ENCODE measurements around the gene PITPNM3.

Gene PITPNM3

DNA sequence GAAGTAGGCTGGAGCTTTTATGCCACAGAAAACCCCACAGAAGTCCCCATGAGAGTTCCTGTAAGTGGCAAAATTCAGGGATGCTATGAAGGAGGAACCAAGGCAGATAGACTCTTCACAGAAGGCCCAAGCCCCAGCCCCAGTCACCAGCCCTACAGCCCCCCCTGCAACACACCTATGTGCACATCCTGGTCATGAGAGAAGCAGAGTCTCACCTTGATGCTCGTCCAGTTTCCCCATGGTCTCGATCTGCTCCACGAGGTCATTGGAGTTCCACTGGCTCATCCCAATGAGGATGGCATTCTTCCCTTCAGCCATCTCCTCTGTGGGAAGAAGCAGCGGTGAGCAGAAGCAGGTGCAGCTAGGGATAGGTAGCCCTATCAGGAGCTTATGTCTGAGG, 31.2 kb downstream of the PITPNM3 start:
- no peak for DNase-seq

DNA sequence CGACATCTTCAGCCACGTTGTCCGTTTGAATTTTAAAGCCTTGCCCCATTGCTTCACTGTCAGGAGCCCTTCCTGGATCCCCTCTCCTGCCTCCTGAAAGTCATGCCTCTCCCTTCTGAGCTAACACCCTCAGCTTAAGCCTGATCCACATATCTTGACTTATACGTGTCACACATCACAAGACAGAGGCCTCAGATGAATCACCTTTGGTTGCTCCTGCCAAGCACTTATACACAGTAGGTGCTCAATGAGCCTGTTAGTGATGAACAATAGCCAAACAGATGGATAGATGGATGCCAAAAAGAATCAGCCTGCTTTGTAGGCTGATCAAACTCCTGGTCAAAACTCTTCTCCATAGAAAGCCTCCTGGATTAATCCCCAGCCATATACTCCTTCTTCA, 31.8 kb downstream of the PITPNM3 start:
- DNase-seq = no peak

DNA sequence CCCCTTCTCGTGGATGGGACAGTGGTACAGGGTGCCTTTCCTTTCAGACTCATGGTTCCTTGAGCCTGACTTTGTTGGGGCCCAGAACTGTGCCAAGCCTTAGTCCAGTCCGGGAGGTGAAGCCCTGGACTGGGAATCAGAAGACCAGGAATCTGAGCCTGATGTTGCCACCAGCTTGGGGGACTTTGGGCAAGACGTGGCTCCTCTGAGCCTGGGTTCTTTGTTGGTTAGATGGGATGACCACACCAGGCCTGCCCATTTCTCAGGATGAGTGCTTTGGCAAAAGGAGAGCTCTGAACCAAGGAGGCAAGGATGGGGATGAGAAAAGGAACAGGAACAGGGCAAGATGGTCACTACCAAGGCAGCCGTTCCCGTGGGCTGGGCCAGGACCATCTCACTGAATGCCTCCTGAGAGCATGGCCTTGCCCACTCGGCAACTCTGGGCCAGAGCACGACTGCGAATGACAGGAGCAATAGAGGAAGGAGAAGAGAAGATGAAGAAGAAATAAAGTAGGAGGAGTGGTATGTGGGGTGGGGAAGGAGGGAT, 32.5 kb downstream of the PITPNM3 start:
- no peak for DNase-seq

DNA sequence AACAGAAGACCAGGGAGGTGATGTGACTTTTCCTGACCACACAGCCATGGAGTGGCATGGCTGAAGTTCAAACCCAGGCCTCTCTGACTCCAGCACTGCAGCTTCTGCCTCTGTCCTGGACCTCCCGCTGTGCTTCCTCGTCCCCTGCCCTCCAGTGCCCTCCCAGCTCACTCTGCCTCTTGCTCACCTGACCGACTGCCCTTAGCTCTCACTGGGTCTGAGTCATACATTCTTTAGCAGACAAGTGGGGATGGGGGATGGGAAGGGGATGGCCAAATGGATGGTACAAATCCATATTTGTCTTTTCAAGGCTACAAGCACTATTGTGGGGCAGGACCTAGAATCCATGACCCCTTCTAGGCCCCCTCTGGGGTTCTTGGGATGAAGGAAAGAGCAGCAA, 33.0 kb downstream of the PITPNM3 start:
- no peak for DNase-seq

DNA sequence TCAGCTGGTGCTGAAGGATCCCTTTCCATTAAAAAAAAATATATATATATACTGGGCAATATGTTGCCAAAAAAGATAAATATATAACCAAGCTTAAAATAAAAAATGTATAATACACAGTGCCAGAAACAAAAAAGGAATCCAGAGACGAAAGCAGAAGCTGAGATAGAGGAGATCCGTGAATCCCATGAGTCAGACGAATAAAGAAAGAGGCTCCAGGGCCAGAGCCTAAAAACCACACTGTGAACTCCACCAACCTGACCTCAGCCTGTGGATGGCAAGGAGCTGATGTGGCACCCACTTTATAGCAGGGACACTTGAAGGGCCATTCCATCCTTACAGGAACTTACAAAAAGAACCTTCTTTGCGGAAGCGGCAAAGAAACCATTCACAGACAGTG, 34.8 kb downstream of the PITPNM3 start:
- DNase-seq = no peak

DNA sequence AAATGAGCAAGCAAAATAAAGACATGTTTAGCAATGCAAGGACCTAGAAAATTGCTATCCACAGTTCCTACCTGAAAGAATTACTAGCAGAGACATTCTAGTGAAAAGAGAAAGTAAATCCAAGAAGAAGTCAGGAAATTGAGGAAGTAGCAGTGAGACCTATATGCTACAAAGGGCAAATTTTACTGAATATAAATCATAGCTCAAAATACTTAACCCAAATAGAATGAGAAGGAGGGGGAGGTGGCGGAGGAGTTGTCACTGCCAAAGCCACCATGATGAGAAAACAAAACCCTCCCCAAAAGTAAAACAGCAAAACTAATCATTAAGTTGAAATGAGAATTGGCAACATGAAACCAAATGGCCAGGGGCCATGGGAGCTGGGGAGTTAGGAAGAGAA, 39.3 kb downstream of the PITPNM3 start:
- DNase-seq = no peak

DNA sequence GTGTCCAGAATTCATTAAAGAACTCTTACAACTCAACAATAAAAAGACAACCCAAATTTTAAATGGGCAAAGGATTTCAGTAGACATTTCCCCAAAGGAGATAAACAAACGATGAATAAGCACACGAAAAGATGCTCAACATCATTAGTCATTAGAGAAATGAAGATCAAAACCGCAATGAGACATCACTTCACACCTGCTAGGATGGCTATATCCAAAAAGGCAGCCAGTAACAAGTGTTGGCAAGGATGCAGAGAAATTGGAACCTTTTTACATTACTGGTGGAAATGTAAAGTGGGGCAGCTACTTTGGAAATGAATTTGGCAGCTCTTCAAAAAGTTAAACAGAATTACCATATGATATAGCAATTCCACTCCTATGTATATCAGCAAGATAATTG, 42.0 kb downstream of the PITPNM3 start:
- no peak for DNase-seq

DNA sequence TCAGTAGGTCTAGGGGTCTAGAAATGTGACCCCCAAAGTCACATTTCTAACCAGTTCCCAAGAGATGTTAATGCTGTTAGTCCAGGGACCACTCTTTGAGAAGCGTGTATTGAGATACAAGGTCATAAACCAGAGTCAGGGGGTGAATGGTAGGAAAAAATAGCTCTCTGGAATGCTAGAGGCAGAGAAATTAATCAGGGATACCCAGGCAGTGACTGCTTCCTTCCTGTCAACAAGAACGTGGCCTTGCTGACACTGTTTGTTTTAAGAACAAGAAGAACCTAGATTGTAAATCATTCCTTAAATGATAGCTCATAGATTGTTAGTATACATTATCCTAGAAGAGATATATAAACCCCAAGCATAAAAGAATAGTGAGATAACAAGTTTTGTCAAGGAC, 43.8 kb downstream of the PITPNM3 start:
- DNase-seq = no peak

DNA sequence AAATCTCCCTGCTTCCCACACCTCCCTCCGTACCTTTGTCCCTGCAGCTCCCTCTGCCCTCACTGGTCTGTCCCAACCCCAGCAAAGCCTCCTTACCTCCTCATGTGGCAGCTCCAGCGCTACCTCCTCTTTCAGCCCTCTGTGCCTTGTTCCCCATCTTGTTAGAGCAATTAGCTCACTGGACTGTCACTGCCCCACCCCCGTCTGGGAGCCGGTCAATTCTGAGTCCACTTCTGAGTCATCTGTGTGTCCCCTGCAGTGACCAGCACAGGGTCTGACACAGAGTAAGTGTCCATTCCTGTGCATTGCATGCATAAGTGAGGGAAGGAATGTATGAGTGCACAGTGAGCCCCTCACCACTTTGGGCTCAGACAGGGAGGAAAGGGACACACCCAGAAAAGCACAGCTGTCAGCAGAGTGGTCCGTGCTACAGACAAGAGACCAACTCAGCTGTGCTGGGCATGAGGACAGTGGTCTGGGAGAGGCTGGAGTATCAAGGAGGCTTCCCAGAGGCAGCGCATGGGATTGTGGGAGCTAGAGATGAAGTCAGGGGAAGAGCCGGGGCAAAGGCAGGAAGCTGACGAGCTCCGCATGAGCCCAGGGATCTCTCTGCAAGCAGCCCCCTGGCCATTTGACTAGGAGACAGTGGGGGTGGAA, 45.9 kb downstream of the PITPNM3 start:
- DNase-seq = no peak

DNA sequence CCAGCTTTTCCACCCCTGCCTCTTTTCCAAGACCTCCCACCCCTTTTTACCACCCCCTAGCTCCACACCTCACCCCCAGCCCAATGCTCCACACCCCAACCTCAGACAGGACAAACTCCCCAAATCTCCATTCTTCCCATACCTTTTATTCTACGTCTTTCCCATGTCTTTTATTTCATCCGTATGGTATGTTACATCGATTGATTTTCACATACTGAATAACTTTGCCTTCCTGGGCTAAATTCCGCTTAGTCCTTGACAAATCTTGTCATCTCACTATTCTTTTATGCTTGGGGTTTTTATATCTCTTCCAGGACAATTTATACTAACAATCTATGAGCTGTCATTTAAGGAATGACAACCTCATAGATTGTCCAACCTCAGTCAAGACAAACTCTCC, 46.4 kb downstream of the PITPNM3 start:
- DNase-seq = no peak

DNA sequence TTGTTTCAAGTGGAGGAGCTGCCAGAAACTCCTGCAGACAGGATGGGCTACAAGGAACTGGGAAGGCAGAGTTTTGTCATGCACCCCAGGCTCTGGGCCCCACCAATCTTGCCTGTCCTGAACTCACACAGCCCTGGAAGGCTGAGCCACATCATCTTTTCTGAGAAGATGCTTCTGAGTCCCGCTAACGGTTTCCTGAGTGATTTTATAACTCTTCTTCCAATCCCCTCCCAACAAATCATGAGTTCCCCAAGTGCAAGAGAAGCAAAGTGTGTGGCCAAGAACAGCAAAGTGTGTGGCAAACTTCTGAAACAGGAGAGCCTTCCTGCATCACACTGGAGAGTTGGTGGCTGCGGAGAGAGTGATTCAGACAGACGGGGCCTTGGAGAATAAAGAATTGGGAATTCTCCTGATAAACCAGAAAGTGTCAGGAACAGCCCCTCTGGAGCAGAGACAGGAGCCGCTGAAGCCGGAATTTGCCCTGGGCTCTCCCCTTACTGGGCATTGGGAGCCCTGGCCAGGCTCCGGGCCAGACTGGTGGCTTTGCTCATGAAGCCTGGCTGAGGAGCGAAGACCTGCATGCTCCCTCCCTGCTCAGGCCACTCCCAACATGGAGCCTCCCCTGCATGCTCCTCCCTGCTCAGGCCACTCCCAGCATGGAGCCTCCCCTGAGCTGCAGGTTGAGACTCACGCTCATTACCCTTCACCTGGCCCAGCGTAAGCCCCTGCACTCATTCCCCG, 47.2 kb downstream of the PITPNM3 start:
- DNase-seq = no peak

DNA sequence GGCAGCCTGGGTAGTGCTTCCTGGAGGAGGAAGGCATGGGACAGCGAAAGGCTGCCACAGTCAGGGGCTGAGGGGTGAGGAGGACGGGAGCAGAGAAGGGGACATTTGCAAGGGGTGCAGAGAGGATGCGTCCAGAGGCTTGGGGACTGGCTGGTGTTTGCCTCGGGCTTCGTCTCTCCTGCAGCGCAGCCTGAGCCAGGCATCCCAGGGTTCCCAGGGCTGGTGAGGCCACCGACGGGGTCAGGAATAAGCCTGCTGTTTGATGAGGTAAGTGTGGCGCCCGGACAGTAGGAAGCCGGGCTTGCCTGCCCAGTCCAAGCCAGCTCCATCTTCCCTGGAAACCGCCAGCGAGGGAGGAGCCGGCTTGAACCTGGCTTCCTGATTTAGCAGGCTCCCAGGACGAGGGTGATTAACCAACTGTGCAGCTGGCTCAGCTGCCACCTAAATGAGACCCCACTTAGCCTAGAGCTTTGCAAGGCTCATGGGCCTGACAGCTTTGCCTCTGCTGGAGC, 47.8 kb downstream of the PITPNM3 start:
- DNase-seq = no peak

DNA sequence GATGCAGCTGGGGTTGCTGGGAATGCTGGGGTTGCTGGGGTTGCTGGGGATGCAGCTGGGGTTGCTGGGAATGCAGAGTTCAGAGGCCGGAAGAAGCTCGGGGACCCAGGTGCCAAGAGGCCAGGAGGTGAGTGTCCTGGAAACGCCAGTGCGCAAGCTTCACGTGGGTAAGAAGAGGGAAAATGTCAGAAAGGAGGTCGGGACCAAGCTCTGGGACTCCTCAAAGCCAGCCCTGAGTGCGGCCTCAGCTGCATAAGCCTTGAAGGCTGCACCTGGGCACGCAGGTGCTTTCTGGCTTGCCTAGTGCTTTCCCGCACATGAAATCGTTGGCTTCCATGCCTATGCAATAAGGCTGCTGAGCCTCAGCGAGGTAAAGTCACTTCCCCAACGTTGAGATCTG, 48.3 kb downstream of the PITPNM3 start:
- no peak for DNase-seq

DNA sequence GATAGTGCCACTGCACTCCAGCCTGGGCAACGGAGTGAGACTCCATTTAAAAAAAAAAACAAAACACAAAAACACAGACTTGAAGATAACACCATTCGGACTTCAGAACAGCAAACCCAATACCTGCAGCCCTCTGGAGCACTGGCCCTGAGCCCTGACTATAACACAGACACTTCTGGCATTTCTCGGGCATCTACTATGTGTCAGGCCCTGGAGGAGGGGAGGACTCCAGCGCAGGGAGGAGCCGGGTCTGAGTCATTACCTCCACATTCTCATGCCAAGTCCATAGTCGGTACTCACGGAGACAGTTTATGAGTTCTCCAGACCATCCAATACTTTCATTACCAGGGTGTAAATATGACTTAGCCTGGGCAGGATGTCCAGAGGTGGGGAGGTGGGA, 48.8 kb downstream of the PITPNM3 start:
- DNase-seq = no peak

DNA sequence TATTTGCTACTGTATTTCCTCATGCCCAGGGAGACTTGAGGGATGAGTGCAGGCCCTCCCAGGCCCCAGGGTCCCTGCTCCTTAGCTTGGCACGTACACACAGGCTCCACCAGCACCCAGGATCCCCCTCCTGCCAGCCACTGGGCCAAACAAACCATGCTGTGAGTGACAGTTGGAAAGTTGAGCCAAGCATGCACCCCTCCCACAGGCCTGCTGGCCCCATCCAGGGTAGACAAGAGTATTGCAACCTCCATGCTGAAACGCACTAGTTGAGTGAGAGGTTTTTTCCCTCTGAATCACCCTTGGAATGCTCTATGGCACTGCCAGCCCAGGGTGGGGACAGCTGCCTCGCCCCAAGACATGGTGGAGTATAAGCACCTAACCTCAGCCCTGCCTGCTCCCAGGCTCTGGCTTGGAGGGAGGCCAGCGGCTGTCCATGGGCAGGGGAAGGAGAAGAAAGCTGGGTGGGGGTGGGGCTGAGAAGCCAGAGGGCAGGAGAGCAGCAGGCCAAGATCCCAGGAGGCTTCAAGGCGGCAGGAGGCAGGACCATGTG, 49.6 kb downstream of the PITPNM3 start:
- DNase-seq = no peak

DNA sequence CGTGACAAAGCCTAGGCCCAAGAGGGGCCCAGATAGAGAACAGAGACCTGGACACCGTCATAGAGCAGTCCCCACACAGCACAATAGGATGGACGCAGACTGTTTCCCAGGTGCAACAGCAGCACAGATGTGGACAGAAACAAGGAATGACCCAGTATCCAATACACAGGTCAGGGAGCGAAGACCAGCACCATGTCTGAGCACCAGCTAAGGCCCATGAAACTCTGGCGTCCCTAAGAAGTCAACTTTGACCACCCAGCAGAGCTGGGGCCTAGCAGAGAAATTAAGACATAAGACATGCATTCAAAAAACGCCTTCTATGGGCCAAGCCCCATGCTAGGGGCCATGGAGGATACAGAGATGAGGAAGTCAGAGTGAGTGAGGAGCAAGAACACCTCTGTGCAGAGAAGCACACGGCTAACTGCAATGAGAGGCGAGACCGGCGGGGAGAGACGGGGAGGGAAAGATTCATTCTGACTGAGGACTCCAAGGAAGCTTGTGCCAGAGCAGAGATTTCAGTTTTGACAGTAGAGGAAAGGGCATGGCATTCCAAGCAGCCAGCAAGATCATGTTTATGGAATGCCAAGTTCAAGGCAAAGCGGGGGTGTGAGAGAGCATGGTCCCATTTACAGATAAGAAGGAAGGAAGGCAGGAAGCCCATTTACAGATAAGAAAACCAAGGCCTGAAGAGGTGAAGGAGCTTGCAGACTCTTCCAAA, 50.8 kb downstream of the PITPNM3 start:
- DNase-seq = no peak

DNA sequence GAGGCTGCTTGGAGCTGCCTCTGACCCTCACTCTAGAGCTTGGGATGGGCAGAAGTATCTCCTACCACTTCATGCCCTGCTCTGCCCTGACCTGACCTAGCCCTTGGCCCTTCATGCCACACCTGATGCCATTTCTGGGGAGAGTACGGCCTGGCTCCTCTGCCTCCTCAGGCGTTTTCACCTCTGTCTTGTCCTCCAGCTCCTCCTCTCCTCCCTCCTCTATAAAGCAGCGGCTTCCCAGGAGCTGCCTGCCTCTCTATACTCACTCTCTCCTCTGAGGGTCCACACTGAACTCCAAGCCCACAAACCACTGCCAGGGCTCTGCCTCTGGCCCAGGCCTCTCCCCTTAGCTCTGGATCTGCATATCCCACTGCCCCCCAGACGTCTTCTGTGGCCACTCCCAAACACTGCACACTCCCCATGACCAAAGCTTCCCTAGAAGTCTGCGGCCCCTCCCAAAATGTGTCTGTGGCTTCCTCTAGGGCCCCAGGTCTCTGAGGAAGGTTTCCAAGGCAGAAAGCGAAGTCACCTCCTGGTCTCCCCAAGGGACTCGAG, 52.6 kb downstream of the PITPNM3 start:
- DNase-seq = no peak

DNA sequence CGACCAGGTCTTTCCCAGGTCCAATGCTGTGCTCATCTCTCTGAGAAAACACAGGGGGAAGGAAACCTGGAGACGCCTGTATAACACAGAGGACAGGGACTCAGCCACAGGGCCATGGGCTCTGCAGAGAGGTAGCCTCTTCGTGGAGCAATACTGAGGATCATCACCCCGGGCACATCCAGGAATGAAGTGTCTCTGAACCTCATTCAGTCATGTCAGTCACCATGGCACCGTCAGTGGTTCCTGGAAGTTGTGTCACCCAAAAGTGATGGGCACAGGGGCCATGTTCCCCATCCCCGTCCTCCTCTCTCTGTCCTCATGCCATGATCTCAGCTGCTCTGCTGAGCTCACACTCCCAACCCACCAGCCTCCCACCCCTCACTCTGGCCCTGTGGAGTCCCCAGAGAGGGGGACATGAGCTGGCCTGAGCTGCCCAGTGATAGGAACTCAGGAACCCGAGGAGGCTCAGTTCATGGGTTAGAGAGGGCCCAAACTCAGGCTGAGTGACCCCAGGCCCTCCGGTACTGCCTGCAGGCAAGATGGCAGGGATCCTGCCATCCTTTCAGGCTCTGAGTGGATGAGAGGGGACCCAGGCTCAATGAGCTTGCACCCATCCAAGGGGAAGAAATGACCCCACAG, 53.4 kb downstream of the PITPNM3 start:
- DNase-seq = no peak

DNA sequence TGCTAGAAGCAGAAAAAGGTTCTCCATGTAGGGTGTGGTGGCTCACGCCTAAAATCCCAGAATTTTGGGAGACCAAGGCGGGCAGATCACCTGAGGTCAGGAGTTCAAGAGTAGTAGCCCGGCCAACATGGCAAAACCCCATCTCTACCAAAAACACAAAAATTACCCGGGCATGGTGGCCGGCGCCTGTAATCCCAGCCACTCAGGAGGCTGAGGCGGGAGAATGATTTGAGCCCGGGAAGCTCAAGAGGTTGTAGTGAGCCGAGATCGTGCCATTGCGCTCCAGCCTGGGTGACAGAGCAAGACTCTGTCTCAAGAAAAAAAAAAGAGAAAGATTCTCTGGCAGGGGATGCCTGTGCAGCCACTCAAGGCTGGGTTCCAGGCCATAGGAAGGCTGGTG, 54.2 kb downstream of the PITPNM3 start:
- DNase-seq = no peak

DNA sequence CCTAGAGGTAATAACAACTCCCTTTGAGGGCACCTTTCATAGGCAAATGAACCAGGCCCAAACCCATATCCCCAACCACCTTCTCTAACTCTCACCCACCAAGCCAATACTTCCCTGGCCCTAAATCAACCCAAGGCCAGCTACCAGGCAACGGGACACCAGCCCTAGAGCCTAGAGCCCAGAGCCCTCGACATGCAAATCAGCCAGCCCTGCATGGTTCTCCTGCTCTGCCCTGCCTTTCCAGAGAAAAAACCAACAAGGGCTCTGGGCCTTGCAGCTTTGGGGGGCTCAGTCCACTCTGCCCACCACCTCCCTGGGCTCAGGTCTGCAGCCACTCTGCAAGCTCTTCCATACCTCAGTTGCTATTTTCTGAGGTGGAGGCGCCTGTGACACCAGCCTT, 55.0 kb downstream of the PITPNM3 start:
- no peak for DNase-seq

DNA sequence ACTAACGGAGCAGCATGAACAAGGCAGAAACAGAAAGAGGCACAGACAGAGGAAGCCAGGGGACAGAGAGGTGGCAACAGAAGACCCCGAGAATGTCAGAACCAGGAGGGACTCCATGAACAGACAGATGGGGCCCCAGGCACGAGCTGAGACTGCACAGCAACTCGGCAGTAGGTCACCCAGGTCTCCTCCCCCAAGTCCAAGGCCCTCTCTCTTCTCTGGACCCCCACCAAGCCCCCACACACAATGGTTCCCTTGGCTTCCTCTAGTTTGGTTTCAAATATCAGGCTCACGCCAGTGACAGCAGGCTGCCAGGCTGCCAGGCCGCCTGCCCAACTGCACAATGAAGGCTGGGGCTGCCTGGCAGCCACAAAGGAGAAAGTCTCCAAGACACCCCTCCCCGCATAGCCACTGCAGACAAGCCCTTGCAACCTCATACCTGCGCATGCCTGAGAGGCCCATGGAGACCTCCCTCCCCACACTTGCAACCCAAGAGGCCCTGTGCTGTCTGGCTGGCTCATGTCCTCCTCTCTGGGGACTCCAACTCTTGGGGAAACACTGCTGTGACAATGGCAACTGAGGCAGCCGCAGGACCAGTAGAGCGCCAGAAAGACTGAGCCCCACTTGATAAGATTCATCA, 57.3 kb downstream of the PITPNM3 start:
- no peak for DNase-seq

DNA sequence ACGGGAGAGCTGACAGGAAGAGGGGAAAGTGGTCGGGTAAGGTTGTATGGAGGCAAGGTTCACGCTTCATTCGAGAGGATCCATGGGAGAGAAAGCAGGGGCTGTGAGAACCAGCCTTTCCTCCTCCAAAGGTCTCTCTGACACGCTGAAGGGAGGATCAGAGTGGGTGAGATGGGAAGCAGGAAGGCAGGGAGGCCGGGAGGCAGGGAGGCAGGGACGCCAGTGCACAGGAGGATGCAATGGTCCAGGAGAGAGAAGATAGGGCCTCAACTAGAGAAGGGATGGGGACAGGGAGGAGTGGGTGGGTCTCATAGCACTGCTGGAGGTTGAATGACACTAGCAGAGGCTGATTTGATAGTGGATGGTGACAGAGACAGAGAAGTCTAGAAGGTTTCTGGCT, 58.0 kb downstream of the PITPNM3 start:
- no peak for DNase-seq
